HL-60 (cell line): ENCODE data around the gene HS3ST5.

ENCODE experiments used
- DNase-seq, 2 experiments: peaks; one replicate each; pipeline ENCODE4 v3.0.0-alpha.2; 2010 to 2020; ENCODE audit warnings: low read depth in 1 of 2, low spot score in 1 of 2
- H3K27ac ChIP-seq: fragments of 250-450 bp; sonication (Bioruptor Pico); replicated peaks from 2 replicates; pipeline ENCODE4 v1.5.1; 2020; ENCODE audit warnings: mild to moderate bottlenecking, moderate library complexity
- H3K27me3 ChIP-seq: fragments of 250-450 bp; sonication (Bioruptor Pico); 2 replicates; pipeline ENCODE4 v1.5.1; 2021; ENCODE audit warnings: mild to moderate bottlenecking, moderate library complexity; ENCODE audit not compliant: insufficient read depth, poor library complexity, severe bottlenecking
- H3K4me3 ChIP-seq: replicated peaks from 2 replicates; pipeline ENCODE4 v1.5.1; 2011; ENCODE audit warnings: mild to moderate bottlenecking, control low read depth, low read length; ENCODE audit not compliant: insufficient read depth
- CTCF ChIP-seq: IDR thresholded peaks from one replicate; pipeline ENCODE4 v1.5.1; 2011; ENCODE audit warnings: low read length, control low read depth, inconsistent platforms; ENCODE audit not compliant: insufficient read depth
- GABPA ChIP-seq: IDR thresholded peaks from 2 replicates; pipeline ENCODE4 v1.6.1; 2012; ENCODE audit warnings: low read depth
- POLR2AphosphoS5 ChIP-seq: IDR thresholded peaks from 2 replicates; pipeline ENCODE4 v1.6.1; 2012; ENCODE audit warnings: low read depth
- SPI1 ChIP-seq: IDR thresholded peaks from 2 replicates; pipeline ENCODE4 v1.6.1; 2012; ENCODE audit warnings: low read depth, mild to moderate bottlenecking, borderline replicate concordance
- TF ChIP-seq, protein P1 (sequence below): IDR thresholded peaks from 2 replicates; pipeline ENCODE4 v1.6.1; 2012; ENCODE audit warnings: low read depth; ENCODE audit not compliant: insufficient replicate concordance

HS3ST5 gene

DNA sequence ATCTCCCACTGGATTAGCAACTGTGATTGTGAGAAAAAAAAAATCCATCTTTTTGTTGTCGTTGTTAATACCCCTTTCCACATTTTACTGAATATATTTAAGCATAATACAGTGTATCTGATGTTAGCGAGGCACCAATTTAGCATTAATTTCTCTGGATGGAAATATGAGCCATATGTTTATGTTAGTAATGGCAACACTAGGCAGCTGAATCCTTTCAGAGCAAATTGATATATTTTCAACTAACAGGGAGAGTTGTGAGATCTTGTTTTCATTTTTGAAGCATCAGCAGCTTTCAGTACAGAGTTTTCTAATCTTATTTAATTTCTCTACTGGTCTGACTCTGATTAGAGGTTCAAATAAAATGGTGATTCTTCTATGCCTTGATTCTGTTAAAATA lies 287.1 kb downstream of the HS3ST5 start:
- DNase-seq, result no peak
- TF ChIP-seq, protein P1, sequence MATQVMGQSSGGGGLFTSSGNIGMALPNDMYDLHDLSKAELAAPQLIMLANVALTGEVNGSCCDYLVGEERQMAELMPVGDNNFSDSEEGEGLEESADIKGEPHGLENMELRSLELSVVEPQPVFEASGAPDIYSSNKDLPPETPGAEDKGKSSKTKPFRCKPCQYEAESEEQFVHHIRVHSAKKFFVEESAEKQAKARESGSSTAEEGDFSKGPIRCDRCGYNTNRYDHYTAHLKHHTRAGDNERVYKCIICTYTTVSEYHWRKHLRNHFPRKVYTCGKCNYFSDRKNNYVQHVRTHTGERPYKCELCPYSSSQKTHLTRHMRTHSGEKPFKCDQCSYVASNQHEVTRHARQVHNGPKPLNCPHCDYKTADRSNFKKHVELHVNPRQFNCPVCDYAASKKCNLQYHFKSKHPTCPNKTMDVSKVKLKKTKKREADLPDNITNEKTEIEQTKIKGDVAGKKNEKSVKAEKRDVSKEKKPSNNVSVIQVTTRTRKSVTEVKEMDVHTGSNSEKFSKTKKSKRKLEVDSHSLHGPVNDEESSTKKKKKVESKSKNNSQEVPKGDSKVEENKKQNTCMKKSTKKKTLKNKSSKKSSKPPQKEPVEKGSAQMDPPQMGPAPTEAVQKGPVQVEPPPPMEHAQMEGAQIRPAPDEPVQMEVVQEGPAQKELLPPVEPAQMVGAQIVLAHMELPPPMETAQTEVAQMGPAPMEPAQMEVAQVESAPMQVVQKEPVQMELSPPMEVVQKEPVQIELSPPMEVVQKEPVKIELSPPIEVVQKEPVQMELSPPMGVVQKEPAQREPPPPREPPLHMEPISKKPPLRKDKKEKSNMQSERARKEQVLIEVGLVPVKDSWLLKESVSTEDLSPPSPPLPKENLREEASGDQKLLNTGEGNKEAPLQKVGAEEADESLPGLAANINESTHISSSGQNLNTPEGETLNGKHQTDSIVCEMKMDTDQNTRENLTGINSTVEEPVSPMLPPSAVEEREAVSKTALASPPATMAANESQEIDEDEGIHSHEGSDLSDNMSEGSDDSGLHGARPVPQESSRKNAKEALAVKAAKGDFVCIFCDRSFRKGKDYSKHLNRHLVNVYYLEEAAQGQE, result no peak
- no peak for TF ChIP-seq POLR2AphosphoS5
- Histone ChIP-seq H3K27me3 (no peaks in the 10 kb centered on the region), H3K27ac (no peak overlapping the region), H3K4me3 (no peak overlapping the region)

GRCh38 chr6:114055349-114055748 lies 287.5 kb downstream of the HS3ST5 start:
- H3K27ac ChIP-seq, result no peak overlapping the region
- TF ChIP-seq GABPA, result no peak
- TF ChIP-seq SPI1, result no peak
- TF ChIP-seq, protein P1, result no peak
- no peak for TF ChIP-seq CTCF
- TF ChIP-seq POLR2AphosphoS5, result no peak

GRCh38 chr6:114053791-114054190 lies 289.0 kb downstream of the HS3ST5 start:
- no peak for DNase-seq
- Histone ChIP-seq H3K27ac (no peak overlapping the region), H3K4me3 (no peak overlapping the region), H3K27me3 (no peaks in the 10 kb centered on the region)
- TF ChIP-seq, protein P1, result no peak
- TF ChIP-seq POLR2AphosphoS5, result no peak
- no peak for TF ChIP-seq GABPA
- no peak for TF ChIP-seq CTCF
- no peak for TF ChIP-seq SPI1

More at GRCh38 chr6:114055349-114055748, 287.5 kb downstream of the HS3ST5 start:
- no peak for DNase-seq
- no peak overlapping the region for H3K4me3 ChIP-seq
- H3K27me3 ChIP-seq, result no peaks in the 10 kb centered on the region

GRCh38 chr6:114052141-114052540 lies 290.7 kb downstream of the HS3ST5 start:
- no peak for DNase-seq
- H3K27ac ChIP-seq, result no peak overlapping the region
- H3K27me3 ChIP-seq, result no peaks in the 10 kb centered on the region
- H3K4me3 ChIP-seq, result no peak overlapping the region
- TF ChIP-seq CTCF (no peak), GABPA (no peak), POLR2AphosphoS5 (no peak), SPI1 (no peak)
- TF ChIP-seq, protein P1, result no peak
